Choroid plexus epithelial cell (primary cell): ENCODE results near the gene GNAT2.
"Not testable (repeated sequence)": the region's sequence is repeated elsewhere in the genome, so short reads cannot be mapped to it uniquely, and the experiment has no call there.

ENCODE experiments used
- DNase-seq: peaks from one replicate; pipeline ENCODE4 v3.0.0-alpha.2; 2010; ENCODE audit warnings: low read depth
- H3K4me3 ChIP-seq: 2 replicates; pipeline ENCODE4 v1.5.1; 2011; ENCODE audit warnings: low read depth, mild to moderate bottlenecking, control low read depth, low read length, moderate library complexity
- TF ChIP-seq, protein P1 (sequence below): conservative IDR thresholded peaks from 2 replicates; pipeline ENCODE4 v1.5.1; 2011; ENCODE audit warnings: low read depth, mild to moderate bottlenecking, control low read depth, inconsistent platforms, low read length, moderate library complexity

The GNAT2 gene

DNA sequence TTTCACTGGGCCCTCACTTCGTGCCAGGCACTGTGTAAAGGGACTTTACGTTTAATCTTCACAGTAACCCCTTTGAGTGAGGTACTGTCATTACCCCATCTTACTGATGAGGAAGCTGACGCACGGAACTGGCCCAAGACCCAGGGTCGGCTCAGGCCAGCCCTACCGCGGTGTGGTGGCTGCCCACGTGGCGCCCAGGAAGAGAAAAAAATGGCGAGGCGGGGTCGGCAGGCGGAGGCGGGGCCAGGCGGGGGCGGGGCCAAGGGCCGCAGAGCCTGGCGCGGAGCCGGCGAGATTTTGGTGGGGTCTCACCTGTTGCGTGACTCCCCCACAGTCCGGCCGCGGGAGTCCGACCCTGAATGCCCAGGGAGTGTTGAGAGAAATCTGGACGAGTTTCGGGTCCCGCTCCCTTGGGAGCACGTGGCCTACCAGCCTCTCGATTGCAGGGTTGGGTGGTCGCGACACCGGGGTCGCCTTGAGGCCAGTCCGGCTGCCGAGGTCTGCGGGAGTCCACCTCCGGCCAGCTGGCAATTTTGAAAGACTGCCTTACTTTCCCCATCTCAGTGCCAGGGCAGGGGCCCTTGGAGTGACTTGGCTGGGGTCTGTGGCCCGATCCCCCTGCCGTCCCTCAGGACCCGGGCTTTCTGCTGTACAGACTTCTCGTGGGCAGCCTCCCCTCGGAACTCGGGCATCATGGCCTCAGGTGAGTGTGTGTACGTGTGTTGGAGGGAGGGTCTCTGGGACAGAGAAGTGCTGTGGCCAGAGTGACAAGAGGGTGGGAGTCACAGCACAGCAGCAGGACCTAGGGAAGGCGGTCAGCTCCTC, at the start of gene GNAT2, which contains the start of gene AMPD2:
Gene GNAT2 (minus strand): TSS at position 41 of the 825 bp plus-strand sequence. CDS start 6,746 bp downstream, outside the sequence.
Gene AMPD2 (plus strand): TSS at position 262 of the 825 bp plus-strand sequence. CDS start 1,339 bp downstream, outside the sequence.
- DNase-seq: peak; percentile 88
- peak within 1 kb of the TSS; percentile 93 for H3K4me3 ChIP-seq
- TF ChIP-seq, protein P1, sequence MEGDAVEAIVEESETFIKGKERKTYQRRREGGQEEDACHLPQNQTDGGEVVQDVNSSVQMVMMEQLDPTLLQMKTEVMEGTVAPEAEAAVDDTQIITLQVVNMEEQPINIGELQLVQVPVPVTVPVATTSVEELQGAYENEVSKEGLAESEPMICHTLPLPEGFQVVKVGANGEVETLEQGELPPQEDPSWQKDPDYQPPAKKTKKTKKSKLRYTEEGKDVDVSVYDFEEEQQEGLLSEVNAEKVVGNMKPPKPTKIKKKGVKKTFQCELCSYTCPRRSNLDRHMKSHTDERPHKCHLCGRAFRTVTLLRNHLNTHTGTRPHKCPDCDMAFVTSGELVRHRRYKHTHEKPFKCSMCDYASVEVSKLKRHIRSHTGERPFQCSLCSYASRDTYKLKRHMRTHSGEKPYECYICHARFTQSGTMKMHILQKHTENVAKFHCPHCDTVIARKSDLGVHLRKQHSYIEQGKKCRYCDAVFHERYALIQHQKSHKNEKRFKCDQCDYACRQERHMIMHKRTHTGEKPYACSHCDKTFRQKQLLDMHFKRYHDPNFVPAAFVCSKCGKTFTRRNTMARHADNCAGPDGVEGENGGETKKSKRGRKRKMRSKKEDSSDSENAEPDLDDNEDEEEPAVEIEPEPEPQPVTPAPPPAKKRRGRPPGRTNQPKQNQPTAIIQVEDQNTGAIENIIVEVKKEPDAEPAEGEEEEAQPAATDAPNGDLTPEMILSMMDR: no peak

DNA sequence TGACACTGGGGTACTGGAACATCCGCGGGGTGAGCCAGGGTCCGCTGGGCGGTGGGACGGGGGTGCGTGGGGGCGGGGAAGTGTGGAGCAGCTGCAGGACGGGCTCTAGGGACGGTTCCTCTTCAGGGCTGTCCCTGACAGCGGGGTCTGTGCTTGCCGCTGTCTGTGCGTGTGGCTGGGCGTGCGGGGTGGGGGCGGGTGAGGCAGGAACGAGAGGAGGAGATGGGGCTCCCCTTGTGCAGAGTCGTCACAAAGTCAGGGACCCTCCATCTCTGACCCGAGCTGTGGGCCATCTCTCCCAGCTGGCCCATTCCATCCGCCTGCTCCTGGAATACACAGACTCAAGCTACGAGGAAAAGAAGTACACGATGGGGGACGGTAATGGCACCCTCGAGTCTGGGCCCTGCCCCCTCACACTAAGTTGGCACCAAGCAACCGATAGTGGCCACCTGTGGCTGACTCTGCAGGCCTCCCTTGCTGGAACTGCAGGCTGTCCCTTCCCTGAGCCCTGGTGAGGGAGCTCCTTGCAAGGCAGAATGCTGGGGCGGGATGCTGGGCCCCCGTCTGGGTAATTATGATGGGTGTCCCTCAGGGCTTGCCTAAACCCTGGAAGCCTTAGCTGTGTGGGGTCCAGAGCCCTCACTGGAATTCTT, 48.8 kb upstream of the GNAT2 start:
- TF ChIP-seq, protein P1: no peak
- no peak for DNase-seq

DNA sequence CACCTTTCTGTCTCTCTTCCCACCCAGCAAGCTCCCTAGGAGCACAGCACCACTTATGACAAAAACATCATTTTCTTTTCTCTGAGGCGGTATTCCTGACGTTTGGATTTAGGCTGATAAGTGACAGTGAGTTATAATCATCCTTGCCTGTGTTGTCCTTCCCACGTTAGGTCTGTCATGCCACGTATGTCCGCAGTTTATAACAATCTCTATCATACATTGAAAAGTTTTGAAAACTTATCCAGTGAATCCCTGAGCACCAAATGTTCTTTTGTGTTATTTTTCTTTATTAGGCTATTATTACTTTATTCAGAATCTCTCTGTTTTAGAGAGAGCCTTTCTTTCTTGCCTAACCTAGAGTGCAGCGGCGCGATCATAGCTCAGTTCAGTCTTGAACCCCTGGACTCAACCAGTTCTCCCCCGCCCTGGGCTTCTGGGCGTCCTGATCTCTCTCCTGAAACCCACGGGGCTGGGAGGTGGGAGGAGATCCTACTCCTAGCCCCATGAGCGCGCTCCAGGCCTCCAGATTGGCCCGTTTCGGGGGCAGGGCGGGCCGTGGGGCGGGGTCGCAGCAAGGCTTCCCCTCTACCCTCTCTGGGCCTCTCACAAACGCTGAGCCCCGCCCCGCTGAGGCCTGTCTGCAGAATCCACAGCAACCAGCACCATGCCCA, 48.2 kb upstream of the GNAT2 start, which contains the start of gene GSTM2:
Gene GSTM2 (plus strand): TSS at position 606 of the 671 bp plus-strand sequence. CDS start 59 bp downstream, at position 665.
- TF ChIP-seq, protein P1: no peak
- DNase-seq: peak; percentile 89
- peak within 1 kb of the TSS; percentile 62 for H3K4me3 ChIP-seq

More for the DNA sequence above, 48.8 kb upstream of the GNAT2 start:
- peak overlapping the region; percentile 62 for H3K4me3 ChIP-seq

DNA sequence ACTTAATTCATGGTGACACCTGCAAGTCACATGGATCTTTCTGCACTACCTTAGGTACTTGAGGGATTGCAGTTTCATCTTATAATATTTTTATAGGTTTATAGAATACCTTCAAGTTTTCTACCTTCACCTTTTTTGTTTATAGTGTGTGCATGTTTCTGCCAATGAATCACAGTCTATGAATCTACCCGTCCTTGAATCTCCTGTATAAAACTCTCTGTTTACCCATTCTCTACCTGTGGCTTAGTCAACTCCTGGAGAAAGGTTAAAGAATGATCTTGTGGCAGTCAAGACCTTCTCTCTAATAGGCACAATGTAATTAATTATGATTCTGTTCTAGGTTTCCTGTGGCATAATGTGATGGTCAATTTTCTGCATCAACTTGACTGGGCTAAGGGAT, 45.3 kb upstream of the GNAT2 start:
- TF ChIP-seq, protein P1: no peak
- no peak for DNase-seq
- no peak overlapping the region for H3K4me3 ChIP-seq

- H3K4me3 ChIP-seq: no peak overlapping the region
Observed at GRCh38 chr1:109661391-109661790, 42.0 kb upstream of the GNAT2 start.

GRCh38 chr1:109660691-109661026, 41.2 kb upstream of the GNAT2 start:
- H3K4me3 ChIP-seq, DNase-seq: not testable (repeated sequence)

More at GRCh38 chr1:109661391-109661790, 42.0 kb upstream of the GNAT2 start:
- DNase-seq: no peak
- TF ChIP-seq, protein P1: no peak

GRCh38 chr1:109659997-109660690, 40.7 kb upstream of the GNAT2 start:
- TF ChIP-seq, protein P1: no peak
- H3K4me3 ChIP-seq: no peak overlapping the region
- DNase-seq: peak; percentile 43
